Mesodermal cell (in vitro differentiated cells): ENCODE results near the gene KIF18B.

ENCODE experiments used
- H3K27ac ChIP-seq: 2 replicates; pipeline ENCODE4 v1.7.0; 2013; ENCODE audit warnings: mild to moderate bottlenecking, low read depth, low read length, moderate library complexity; ENCODE audit not compliant: severe bottlenecking
- H3K36me3 ChIP-seq: 2 replicates; pipeline ENCODE4 v1.7.1; 2013; ENCODE audit warnings: mild to moderate bottlenecking, low read length, moderate library complexity; ENCODE audit not compliant: control insufficient read depth, insufficient read depth
- H3K4me1 ChIP-seq: one replicate; pipeline ENCODE4 v1.7.1; 2013; ENCODE audit warnings: mild to moderate bottlenecking, low read length; ENCODE audit not compliant: insufficient read depth, control insufficient read depth, poor library complexity, severe bottlenecking
- H3K4me3 ChIP-seq: 2 replicates; pipeline ENCODE4 v1.7.0; 2013; ENCODE audit warnings: low read length, control low read depth, mild to moderate bottlenecking; ENCODE audit not compliant: insufficient read depth, poor library complexity, severe bottlenecking; ENCODE audit errors: extremely low read depth
- H3K9me3 ChIP-seq: 2 replicates; pipeline ENCODE4 v1.7.1; 2013; ENCODE audit warnings: mild to moderate bottlenecking, low read length, moderate library complexity; ENCODE audit not compliant: control insufficient read depth
- WGBS, 2 experiments: methylation state at CpG; one replicate each; pipeline ENCODE4 v1.1.5; 2013; ENCODE audit warnings: missing lambda C conversion rate in 2 of 2; ENCODE audit not compliant: insufficient coverage in 2 of 2; 5-methylcytosine and 5-hydroxymethylcytosine counted together

The KIF18B gene

GRCh38 chr17:44884941-44885340 lies 62.6 kb downstream of the KIF18B start:
- Histone ChIP-seq H3K4me3 (no peak overlapping the region), H3K27ac (no peak overlapping the region), H3K36me3 (peaks cover 80% of the 10 kb centered on the region)

GRCh38 chr17:44881145-44881544 lies 66.4 kb downstream of the KIF18B start:
- Histone ChIP-seq H3K36me3 (peaks cover 85% of the 10 kb centered on the region), H3K27ac (no peak overlapping the region), H3K4me3 (no peak overlapping the region), H3K4me1 (no peaks in the 10 kb centered on the region), H3K9me3 (no peaks in the 10 kb centered on the region)
- 92 to 100% methylated on average over 1 to 2 of the region's 4 CpGs for WGBS, 2 experiments

More at GRCh38 chr17:44884941-44885340, 62.6 kb downstream of the KIF18B start:
- H3K9me3 ChIP-seq = no peaks in the 10 kb centered on the region
- 88% methylated on average over 1 of the region's 2 CpGs; no CpG with 5 or more reads in 1 of the 2 experiments for WGBS, 2 experiments
- no peaks in the 10 kb centered on the region for H3K4me1 ChIP-seq

GRCh38 chr17:44880062-44880461 lies 67.5 kb downstream of the KIF18B start:
- Histone ChIP-seq H3K4me3 (no peak overlapping the region), H3K36me3 (peaks cover 84% of the 10 kb centered on the region), H3K9me3 (no peaks in the 10 kb centered on the region), H3K4me1 (no peaks in the 10 kb centered on the region), H3K27ac (no peak overlapping the region)
- WGBS, 2 experiments = 100% methylated on average over 1 of the region's 2 CpGs

GRCh38 chr17:44879376-44879775 lies 68.2 kb downstream of the KIF18B start:
- Histone ChIP-seq H3K4me3 (no peak overlapping the region), H3K27ac (no peak overlapping the region), H3K4me1 (no peaks in the 10 kb centered on the region), H3K36me3 (peaks cover 84% of the 10 kb centered on the region), H3K9me3 (no peaks in the 10 kb centered on the region)
- 93 to 96% methylated on average over 4 to 5 of the region's 6 CpGs for WGBS, 2 experiments

GRCh38 chr17:44878627-44879221 lies 68.8 kb downstream of the KIF18B start:
- Histone ChIP-seq H3K36me3 (peaks cover 83% of the 10 kb centered on the region), H3K4me1 (no peaks in the 10 kb centered on the region), H3K27ac (no peak overlapping the region), H3K4me3 (no peak overlapping the region), H3K9me3 (no peaks in the 10 kb centered on the region)
- WGBS, 2 experiments = 74% methylated on average over 4 to 5 of the region's 6 CpGs

GRCh38 chr17:44877121-44877520 lies 70.5 kb downstream of the KIF18B start:
- no peaks in the 10 kb centered on the region for H3K4me1 ChIP-seq
- no peak overlapping the region for H3K4me3 ChIP-seq
- no peaks in the 10 kb centered on the region for H3K9me3 ChIP-seq
- no peak overlapping the region for H3K27ac ChIP-seq
- H3K36me3 ChIP-seq = peaks cover 81% of the 10 kb centered on the region
- WGBS, 2 experiments = 91 to 95% methylated on average over 3 to 4 of the region's 5 CpGs

- WGBS, 2 experiments = 96 to 97% methylated on average over 5 to 6 of the region's 6 CpGs
- peaks cover 84% of the 10 kb centered on the region for H3K36me3 ChIP-seq
Observed at GRCh38 chr17:44875761-44876160, 71.8 kb downstream of the KIF18B start.

More at GRCh38 chr17:44875761-44876160, 71.8 kb downstream of the KIF18B start:
- no peak overlapping the region for H3K4me3 ChIP-seq
- H3K4me1 ChIP-seq = no peaks in the 10 kb centered on the region
- no peak overlapping the region for H3K27ac ChIP-seq
- H3K9me3 ChIP-seq = no peaks in the 10 kb centered on the region
